Gastroesophageal sphincter (tissue), 4 donors: ENCODE measurements around the gene GPR35. TPM values are rescaled to one million over a fixed set of nuclear protein-coding genes. Genes with fewer than 3 reads are reported as not detected.

Experiments
- ATAC-seq: fragments of 150-250 bp; one replicate; pipeline ENCODE4 v1.9.1; 2016; ENCODE audit warnings: mild to moderate bottlenecking, moderate library complexity
- H3K27ac ChIP-seq, 4 donors: fragments of 200-600 bp; sonication (generic) in 3 of 4; 1 replicate in 3 of 4; 2 replicates in 1 of 4; pipeline ENCODE4 v1.5.1; 2016 to 2019
- H3K27me3 ChIP-seq: fragments of 200-600 bp; sonication (generic); one replicate; pipeline ENCODE4 v1.5.1; 2019
- H3K36me3 ChIP-seq, 2 donors: fragments of 200-600 bp; sonication (generic); one replicate each; pipeline ENCODE4 v1.5.1; 2019; ENCODE audit warnings: control low read depth in 1 of 2
- H3K4me1 ChIP-seq, 3 donors: fragments of 200-600 bp; sonication (generic); 1 replicate in 2 of 3; 2 replicates in 1 of 3; pipeline ENCODE4 v1.5.1; 2016 to 2019; ENCODE audit warnings: control low read depth in 2 of 3
- H3K4me3 ChIP-seq, 2 donors: fragments of 200-600 bp; sonication (generic); one replicate each; pipeline ENCODE4 v1.5.1; 2019; ENCODE audit warnings: mild to moderate bottlenecking in 1 of 2, moderate library complexity in 1 of 2
- H3K9me3 ChIP-seq, 3 donors: fragments of 200-600 bp; sonication (generic); one replicate each; pipeline ENCODE4 v1.5.1; 2017 to 2019; ENCODE audit warnings: control low read depth in 2 of 3
- CTCF ChIP-seq, 4 experiments: fragments of 200-600 bp in 2 of 4; fragments of 450-650 bp in 2 of 4; sonication (generic) in 1 of 4; IDR thresholded peaks; one replicate each; pipeline ENCODE4 v1.5.1; 2017 to 2019; ENCODE audit warnings: antibody characterized with exemption in 4 of 4, mild to moderate bottlenecking in 2 of 4, moderate library complexity in 2 of 4
- EP300 ChIP-seq: sonication (generic); formaldehyde crosslinking; IDR thresholded peaks from one replicate; pipeline ENCODE4 v1.6.1; 2017; ENCODE audit warnings: antibody characterized with exemption, mild to moderate bottlenecking
- POLR2A ChIP-seq, 2 donors: fragments of 450-650 bp; IDR thresholded peaks; one replicate each; pipeline ENCODE4 v1.6.1; 2017; ENCODE audit warnings: antibody characterized with exemption in 2 of 2, mild to moderate bottlenecking in 2 of 2, moderate library complexity in 1 of 2
- POLR2AphosphoS5 ChIP-seq: sonication (generic); formaldehyde crosslinking; IDR thresholded peaks from one replicate; pipeline ENCODE4 v1.6.1; 2017; ENCODE audit warnings: antibody characterized with exemption
- WGBS, 2 donors: methylation state at CpG; one replicate each; pipeline ENCODE4 v1.1.5; 2018; ENCODE audit warnings: low coverage in 1 of 2; 5-methylcytosine and 5-hydroxymethylcytosine counted together
- total RNA-seq, 4 donors: library from RNA; depleted of rRNA; stranded (reverse); fragments of >200 nt; gene quantifications; one replicate each; pipeline ENCODE4 v1.1.0, GENCODE V29; 2016

GPR35 gene
- total RNA-seq, 4 donors from 2014 or later = 0.93 to 2.3 (median 1.9) TPM

- no CpG with 5 or more reads among the region's 9 CpGs for WGBS, 2 donors
- TF ChIP-seq EP300 (no peak), POLR2A (IDR thresholded peaks at IDR 0.05) (no peak), POLR2AphosphoS5 (no peak), CTCF (IDR thresholded peaks at IDR 0.05) (no peak)
- ATAC-seq = no peak
- Histone ChIP-seq H3K36me3 (peaks cover 0 to 69% of the 10 kb centered on the region in 2 donors), H3K27ac (peak overlapping the region in 1 of 4 donors; percentile 19), H3K9me3 (no peaks in the 10 kb centered on the region), H3K27me3 (no peaks in the 10 kb centered on the region), H3K4me1 (peaks cover 0 to 28% (median 5%) of the 10 kb centered on the region in 3 donors), H3K4me3 (no peak overlapping the region)
Observed at GRCh38 chr2:240578110-240578450, 47.2 kb upstream of the GPR35 start.

- H3K36me3 ChIP-seq = peaks cover 0 to 65% of the 10 kb centered on the region in 2 donors
- ATAC-seq = no peak
- TF ChIP-seq EP300 (no peak), CTCF (IDR thresholded peaks at IDR 0.05) (no peak), POLR2A (IDR thresholded peaks at IDR 0.05) (no peak), POLR2AphosphoS5 (no peak)
- no peaks in the 10 kb centered on the region for H3K9me3 ChIP-seq
- H3K4me1 ChIP-seq = peaks cover 0 to 32% (median 5%) of the 10 kb centered on the region in 3 donors
- H3K4me3 ChIP-seq = no peak overlapping the region
- 100% methylated on average over 1 to 2 of the region's 8 CpGs for WGBS, 2 donors
- H3K27me3 ChIP-seq = no peaks in the 10 kb centered on the region
- H3K27ac ChIP-seq = peak overlapping the region in 3 of 4 donors; percentile 17 to 59 (median 19)
Observed at GRCh38 chr2:240578488-240578887, 46.8 kb upstream of the GPR35 start.

- Histone ChIP-seq H3K4me1 (peaks cover 0 to 40% (median 5%) of the 10 kb centered on the region in 3 donors), H3K36me3 (peaks cover 0 to 58% of the 10 kb centered on the region in 2 donors)
- 100% methylated on average over 4 of the region's 12 CpGs; no CpG with 5 or more reads in 1 of the 2 donors for WGBS, 2 donors
Observed at GRCh38 chr2:240579071-240579762, 46.1 kb upstream of the GPR35 start.

GRCh38 chr2:240579771-240580614 lies 45.3 kb upstream of the GPR35 start:
- peaks cover 0 to 47% (median 13%) of the 10 kb centered on the region in 3 donors for H3K4me1 ChIP-seq
- TF ChIP-seq EP300 (no peak), CTCF (IDR thresholded peaks at IDR 0.05) (peak in 1 of 4 experiments; percentile 6), POLR2AphosphoS5 (peak; percentile 58), POLR2A (IDR thresholded peaks at IDR 0.05) (no peak)
- WGBS, 2 donors = 32 to 56% methylated on average over 6 to 15 of the region's 27 CpGs
- H3K27ac ChIP-seq = peak overlapping the region in 3 of 4 donors; percentile 59 to 66 (median 62)
- ATAC-seq = peak; percentile 92
- H3K36me3 ChIP-seq = peaks cover 0 to 50% of the 10 kb centered on the region in 2 donors
- H3K9me3 ChIP-seq = no peaks in the 10 kb centered on the region
- no peaks in the 10 kb centered on the region for H3K27me3 ChIP-seq
- no peak overlapping the region for H3K4me3 ChIP-seq

More at GRCh38 chr2:240579071-240579762, 46.1 kb upstream of the GPR35 start:
- H3K4me3 ChIP-seq = no peak overlapping the region
- no peak for ATAC-seq
- no peaks in the 10 kb centered on the region for H3K9me3 ChIP-seq
- TF ChIP-seq CTCF (IDR thresholded peaks at IDR 0.05) (no peak), POLR2A (IDR thresholded peaks at IDR 0.05) (no peak), POLR2AphosphoS5 (no peak), EP300 (no peak)
- peak overlapping the region in 3 of 4 donors; percentile 59 to 66 (median 62) for H3K27ac ChIP-seq
- H3K27me3 ChIP-seq = no peaks in the 10 kb centered on the region
